NT2/D1 (cell line): ENCODE data around the gene ERICH3.

ENCODE experiments used
- SUZ12 ChIP-seq: IDR thresholded peaks from 2 replicates; pipeline ENCODE4 v1.6.1; 2011; ENCODE audit not compliant: insufficient read length, insufficient read depth; ENCODE audit errors: extremely low read depth
- YY1 ChIP-seq: IDR thresholded peaks from 2 replicates; pipeline ENCODE4 v1.6.1; 2011; ENCODE audit not compliant: insufficient read length, insufficient read depth

- TF ChIP-seq YY1 (no peak), SUZ12 (no peak)
Observed at GRCh38 chr1:74591949-74592348, 81.6 kb downstream of the ERICH3 start.
